Gastroesophageal sphincter (tissue), 4 donors: ENCODE measurements around the gene ACADSB. TPM values are rescaled to one million over a fixed set of nuclear protein-coding genes. Genes with fewer than 3 reads are reported as not detected.

Experiments used
- ATAC-seq: fragments of 150-250 bp; one replicate; pipeline ENCODE4 v1.9.1; 2016; ENCODE audit warnings: mild to moderate bottlenecking, moderate library complexity
- H3K27ac ChIP-seq, 4 donors: fragments of 200-600 bp; sonication (generic) in 3 of 4; 1 replicate in 3 of 4; 2 replicates in 1 of 4; pipeline ENCODE4 v1.5.1; 2016 to 2019
- H3K27me3 ChIP-seq: fragments of 200-600 bp; sonication (generic); one replicate; pipeline ENCODE4 v1.5.1; 2019
- H3K36me3 ChIP-seq, 2 donors: fragments of 200-600 bp; sonication (generic); one replicate each; pipeline ENCODE4 v1.5.1; 2019; ENCODE audit warnings: control low read depth in 1 of 2
- H3K4me1 ChIP-seq, 3 donors: fragments of 200-600 bp; sonication (generic); 1 replicate in 2 of 3; 2 replicates in 1 of 3; pipeline ENCODE4 v1.5.1; 2016 to 2019; ENCODE audit warnings: control low read depth in 2 of 3
- H3K4me3 ChIP-seq, 2 donors: fragments of 200-600 bp; sonication (generic); one replicate each; pipeline ENCODE4 v1.5.1; 2019; ENCODE audit warnings: mild to moderate bottlenecking in 1 of 2, moderate library complexity in 1 of 2
- H3K9me3 ChIP-seq, 3 donors: fragments of 200-600 bp; sonication (generic); one replicate each; pipeline ENCODE4 v1.5.1; 2017 to 2019; ENCODE audit warnings: control low read depth in 2 of 3
- CTCF ChIP-seq, 4 experiments: fragments of 200-600 bp in 2 of 4; fragments of 450-650 bp in 2 of 4; sonication (generic) in 1 of 4; IDR thresholded peaks; one replicate each; pipeline ENCODE4 v1.5.1; 2017 to 2019; ENCODE audit warnings: antibody characterized with exemption in 4 of 4, mild to moderate bottlenecking in 2 of 4, moderate library complexity in 2 of 4
- EP300 ChIP-seq: sonication (generic); formaldehyde crosslinking; IDR thresholded peaks from one replicate; pipeline ENCODE4 v1.6.1; 2017; ENCODE audit warnings: antibody characterized with exemption, mild to moderate bottlenecking
- POLR2A ChIP-seq, 2 donors: fragments of 450-650 bp; IDR thresholded peaks; one replicate each; pipeline ENCODE4 v1.6.1; 2017; ENCODE audit warnings: antibody characterized with exemption in 2 of 2, mild to moderate bottlenecking in 2 of 2, moderate library complexity in 1 of 2
- POLR2AphosphoS5 ChIP-seq: sonication (generic); formaldehyde crosslinking; IDR thresholded peaks from one replicate; pipeline ENCODE4 v1.6.1; 2017; ENCODE audit warnings: antibody characterized with exemption
- WGBS, 2 donors: methylation state at CpG; one replicate each; pipeline ENCODE4 v1.1.5; 2018; ENCODE audit warnings: low coverage in 1 of 2; 5-methylcytosine and 5-hydroxymethylcytosine counted together
- total RNA-seq, 4 donors: library from RNA; depleted of rRNA; stranded (reverse); fragments of >200 nt; gene quantifications; one replicate each; pipeline ENCODE4 v1.1.0, GENCODE V29; 2016

The ACADSB gene
- total RNA-seq, 4 donors from 2014 or later, result 12.1 to 28.2 (median 16.3) TPM

GRCh38 chr10:122999347-122999746, 9.5 kb upstream of the ACADSB start:
- WGBS, 2 donors, result 83 to 89% methylated on average over 2 to 3 of the region's 3 CpGs

GRCh38 chr10:123000155-123000554, 8.7 kb upstream of the ACADSB start:
- no peak for ATAC-seq
- no peaks in the 10 kb centered on the region for H3K9me3 ChIP-seq

More at GRCh38 chr10:122999347-122999746, 9.5 kb upstream of the ACADSB start:
- Histone ChIP-seq H3K27me3 (no peaks in the 10 kb centered on the region), H3K4me3 (no peak overlapping the region), H3K4me1 (peaks cover 0 to 35% (median 0%) of the 10 kb centered on the region in 3 donors), H3K36me3 (peaks cover 0 to 40% of the 10 kb centered on the region in 2 donors), H3K27ac (no peak overlapping the region), H3K9me3 (no peaks in the 10 kb centered on the region)
- TF ChIP-seq CTCF (IDR thresholded peaks at IDR 0.05) (no peak), POLR2AphosphoS5 (no peak), EP300 (no peak), POLR2A (IDR thresholded peaks at IDR 0.05) (no peak)
- ATAC-seq, result no peak

GRCh38 chr10:123001370-123001769, 7.4 kb upstream of the ACADSB start:
- peaks cover 0 to 22% of the 10 kb centered on the region in 2 donors for H3K36me3 ChIP-seq
- H3K27me3 ChIP-seq, result no peaks in the 10 kb centered on the region
- no peak overlapping the region for H3K27ac ChIP-seq
- ATAC-seq, result no peak
- H3K4me3 ChIP-seq, result no peak overlapping the region
- H3K9me3 ChIP-seq, result no peaks in the 10 kb centered on the region
- 95% methylated on average over 2 of the region's 2 CpGs for WGBS, 2 donors
- TF ChIP-seq POLR2A (IDR thresholded peaks at IDR 0.05) (no peak), CTCF (IDR thresholded peaks at IDR 0.05) (no peak), EP300 (no peak), POLR2AphosphoS5 (no peak)
- H3K4me1 ChIP-seq, result peaks cover 0 to 50% (median 0%) of the 10 kb centered on the region in 3 donors

More at GRCh38 chr10:123000155-123000554, 8.7 kb upstream of the ACADSB start:
- no peak overlapping the region for H3K27ac ChIP-seq
- H3K27me3 ChIP-seq, result no peaks in the 10 kb centered on the region
- peaks cover 0 to 43% (median 0%) of the 10 kb centered on the region in 3 donors for H3K4me1 ChIP-seq
- TF ChIP-seq EP300 (no peak), CTCF (IDR thresholded peaks at IDR 0.05) (no peak), POLR2AphosphoS5 (no peak), POLR2A (IDR thresholded peaks at IDR 0.05) (no peak)
- no peak overlapping the region for H3K4me3 ChIP-seq
- H3K36me3 ChIP-seq, result peaks cover 0 to 34% of the 10 kb centered on the region in 2 donors
- WGBS, 2 donors, result 76 to 79% methylated on average over 3 of the region's 3 CpGs

GRCh38 chr10:123004298-123004697, 4.5 kb upstream of the ACADSB start:
- no peak for TF ChIP-seq POLR2A (IDR thresholded peaks at IDR 0.05)
- no peak for TF ChIP-seq POLR2AphosphoS5
- no peak for TF ChIP-seq EP300

GRCh38 chr10:123007558-123008354, 1.1 kb upstream of the ACADSB start:
- H3K36me3 ChIP-seq, result peaks cover 0 to 3% of the 10 kb centered on the region in 2 donors
- peak overlapping the region; percentile 58 to 98 for H3K4me3 ChIP-seq
- no peaks in the 10 kb centered on the region for H3K27me3 ChIP-seq
- peak overlapping the region; percentile 64 to 96 (median 93) for H3K27ac ChIP-seq
- no peak for ATAC-seq
- H3K4me1 ChIP-seq, result peaks cover 0 to 62% (median 20%) of the 10 kb centered on the region in 3 donors
- H3K9me3 ChIP-seq, result no peaks in the 10 kb centered on the region
- 3 to 8% methylated on average over 14 to 19 of the region's 30 CpGs for WGBS, 2 donors
- no peak for TF ChIP-seq CTCF (IDR thresholded peaks at IDR 0.05)
- TF ChIP-seq EP300, result no peak
- no peak for TF ChIP-seq POLR2A (IDR thresholded peaks at IDR 0.05)
- no peak for TF ChIP-seq POLR2AphosphoS5

More at GRCh38 chr10:123004298-123004697, 4.5 kb upstream of the ACADSB start:
- Histone ChIP-seq H3K9me3 (no peaks in the 10 kb centered on the region), H3K27me3 (no peaks in the 10 kb centered on the region), H3K36me3 (no peaks in the 10 kb centered on the region), H3K4me3 (no peak overlapping the region), H3K4me1 (peaks cover 0 to 55% (median 11%) of the 10 kb centered on the region in 3 donors), H3K27ac (no peak overlapping the region)
- WGBS, 2 donors, result 23 to 33% methylated on average over 2 of the region's 2 CpGs
- ATAC-seq, result no peak
